ENCODE results near the gene JMJD1C.

JMJD1C gene

GRCh38 chr10:63213489-63213888 is 252.3 kb downstream of the JMJD1C start:
- TF ChIP-seq CTCF (IDR thresholded peaks at IDR 0.05; ENCODE audit: low read depth, low read length), result no peak
- no peak for DNase-seq (ENCODE audit: extremely low read depth, low read depth)

GRCh38 chr10:63210611-63211196 is 255.1 kb downstream of the JMJD1C start:
- DNase-seq (ENCODE audit: extremely low read depth, low read depth), result no peak
- TF ChIP-seq CTCF (IDR thresholded peaks at IDR 0.05; ENCODE audit: low read depth, low read length), result no peak

- no peak for DNase-seq (ENCODE audit: extremely low read depth, low read depth)
- no peak for TF ChIP-seq CTCF (IDR thresholded peaks at IDR 0.05; ENCODE audit: low read depth, low read length)
These were observed 256.1 kb downstream of the JMJD1C start for GRCh38 chr10:63209705-63210104.

- no peak for DNase-seq (ENCODE audit: extremely low read depth, low read depth)
- TF ChIP-seq CTCF (IDR thresholded peaks at IDR 0.05; ENCODE audit: low read depth, low read length), result no peak
These were observed 256.8 kb downstream of the JMJD1C start for GRCh38 chr10:63208986-63209385.

- no peak for TF ChIP-seq CTCF (IDR thresholded peaks at IDR 0.05; ENCODE audit: low read depth, low read length)
- DNase-seq (ENCODE audit: extremely low read depth, low read depth), result peak; percentile 68
These were observed 258.6 kb downstream of the JMJD1C start for GRCh38 chr10:63206997-63207811.

- DNase-seq (ENCODE audit: extremely low read depth, low read depth), result no peak
- no peak for TF ChIP-seq CTCF (IDR thresholded peaks at IDR 0.05; ENCODE audit: low read depth, low read length)
These were observed 259.2 kb downstream of the JMJD1C start for GRCh38 chr10:63206576-63206975.

- no peak for DNase-seq (ENCODE audit: extremely low read depth, low read depth)
- TF ChIP-seq CTCF (IDR thresholded peaks at IDR 0.05; ENCODE audit: low read depth, low read length), result no peak
These were observed 260.4 kb downstream of the JMJD1C start for GRCh38 chr10:63205421-63205820.

Measured in AG09319 (cell line).